PC-9 (cell line): ENCODE results near the gene EHMT1.

Experiments
- CTCF ChIP-seq: fragments of 200-600 bp; sonication (generic); conservative IDR thresholded peaks from 2 replicates; pipeline ENCODE4 v1.6.1; 2017; ENCODE audit warnings: mixed run types, antibody characterized with exemption, mild to moderate bottlenecking, moderate library complexity
- EZH2 ChIP-seq: fragments of 200-600 bp; sonication (generic); IDR thresholded peaks from 2 replicates; pipeline ENCODE4 v1.8.0; 2017; ENCODE audit warnings: antibody characterized with exemption, low read depth

DNA sequence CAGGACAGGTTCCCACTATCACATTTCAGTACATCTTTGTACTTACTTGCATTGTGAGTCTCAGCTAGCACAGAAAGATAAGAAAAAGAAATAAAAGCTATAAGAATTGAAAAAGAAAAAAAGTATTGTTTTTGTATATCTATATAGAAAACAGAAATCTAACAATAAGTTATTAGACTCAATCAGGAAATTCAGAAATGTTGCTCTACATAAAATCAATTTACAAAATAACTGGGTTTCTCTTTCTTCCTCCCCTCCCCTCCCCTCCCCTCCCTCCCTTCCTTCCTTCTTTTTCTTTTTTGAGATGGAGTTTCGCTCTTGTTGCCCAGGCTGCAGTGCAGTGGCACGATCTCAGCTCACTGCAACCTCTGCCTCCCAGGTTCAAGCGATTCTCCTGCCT is 251.6 kb downstream of the EHMT1 start:
- TF ChIP-seq EZH2 = no peak
- TF ChIP-seq CTCF = no peak
